Measurements from ENCODE around the gene MEGF8. TPM values are rescaled to one million over a fixed set of nuclear protein-coding genes. Genes with fewer than 3 reads are reported as not detected.

The MEGF8 gene
- total and polyA plus RNA-seq, 4 donors = 1.2 to 13.7 (median 9.4) TPM

GRCh38 chr19:42287017-42287826, 38.2 kb upstream of the MEGF8 start:
- no peak for DNase-seq (ENCODE audit: low spot score)
- 95% methylated on average over 30 of the region's 30 CpGs for WGBS
- H3K27ac ChIP-seq (ENCODE audit: low read depth in 1 of 2, low read length in 2 of 2) = peak overlapping the region in 1 of 2 donors; percentile 16
- no peak for TF ChIP-seq FOXA2 (IDR thresholded peaks at IDR 0.05)
- TF ChIP-seq JUND (IDR thresholded peaks at IDR 0.05) = no peak
- no peak for TF ChIP-seq EGR1 (IDR thresholded peaks at IDR 0.05; ENCODE audit: low read depth in 2 of 2)
- TF ChIP-seq RAD21 (IDR thresholded peaks at IDR 0.05) = no peak
- TF ChIP-seq, protein P1, sequence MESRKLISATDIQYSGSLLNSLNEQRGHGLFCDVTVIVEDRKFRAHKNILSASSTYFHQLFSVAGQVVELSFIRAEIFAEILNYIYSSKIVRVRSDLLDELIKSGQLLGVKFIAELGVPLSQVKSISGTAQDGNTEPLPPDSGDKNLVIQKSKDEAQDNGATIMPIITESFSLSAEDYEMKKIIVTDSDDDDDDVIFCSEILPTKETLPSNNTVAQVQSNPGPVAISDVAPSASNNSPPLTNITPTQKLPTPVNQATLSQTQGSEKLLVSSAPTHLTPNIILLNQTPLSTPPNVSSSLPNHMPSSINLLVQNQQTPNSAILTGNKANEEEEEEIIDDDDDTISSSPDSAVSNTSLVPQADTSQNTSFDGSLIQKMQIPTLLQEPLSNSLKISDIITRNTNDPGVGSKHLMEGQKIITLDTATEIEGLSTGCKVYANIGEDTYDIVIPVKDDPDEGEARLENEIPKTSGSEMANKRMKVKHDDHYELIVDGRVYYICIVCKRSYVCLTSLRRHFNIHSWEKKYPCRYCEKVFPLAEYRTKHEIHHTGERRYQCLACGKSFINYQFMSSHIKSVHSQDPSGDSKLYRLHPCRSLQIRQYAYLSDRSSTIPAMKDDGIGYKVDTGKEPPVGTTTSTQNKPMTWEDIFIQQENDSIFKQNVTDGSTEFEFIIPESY (IDR thresholded peaks at IDR 0.05) = no peak
- TF ChIP-seq TAF1 (conservative IDR thresholded peaks at IDR 0.05) = no peak
- H3K4me1 ChIP-seq (ENCODE audit: control insufficient read depth in 4 of 4, insufficient read depth in 4 of 4, low read length in 3 of 4) = peaks cover 7 to 31% (median 24%) of the 10 kb centered on the region in 4 donors
- H3K9ac ChIP-seq (ENCODE audit: low read depth in 1 of 2, low read length in 2 of 2) = no peak overlapping the region
- peaks cover 15 to 53% (median 29%) of the 10 kb centered on the region in 4 donors for H3K36me3 ChIP-seq (ENCODE audit: control insufficient read depth in 4 of 4, insufficient read depth in 3 of 4, low read depth in 1 of 4, low read length in 3 of 4)
- H3K27me3 ChIP-seq (ENCODE audit: control insufficient read depth in 4 of 4, insufficient read depth in 4 of 4, low read length in 3 of 4) = no peaks in the 10 kb centered on the region
- H3K9me3 ChIP-seq (ENCODE audit: control insufficient read depth in 4 of 4, low read length in 3 of 4) = no peaks in the 10 kb centered on the region
- no peak overlapping the region for H3K4me3 ChIP-seq (ENCODE audit: low read depth in 1 of 3, low read length in 3 of 3)

DNA sequence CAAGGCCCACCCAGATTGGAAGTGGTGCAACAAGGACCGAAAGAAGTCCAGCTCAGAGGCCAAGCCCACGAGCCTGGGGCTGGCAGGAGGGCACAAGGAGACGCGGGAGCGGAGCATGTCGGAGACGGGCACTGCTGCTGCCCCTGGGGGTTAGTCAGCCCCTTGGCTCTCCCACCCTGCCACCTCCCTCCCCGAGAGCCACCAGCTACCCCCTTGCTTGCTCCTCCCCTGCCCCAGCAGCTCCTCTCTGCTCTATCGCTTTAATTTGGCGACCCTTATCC, 37.7 kb upstream of the MEGF8 start:
- Histone ChIP-seq H3K9me3 (ENCODE audit: control insufficient read depth in 4 of 4, low read length in 3 of 4) (no peaks in the 10 kb centered on the region), H3K27ac (ENCODE audit: low read depth in 1 of 2, low read length in 2 of 2) (no peak overlapping the region)
- no peak for DNase-seq (ENCODE audit: low spot score)

DNA sequence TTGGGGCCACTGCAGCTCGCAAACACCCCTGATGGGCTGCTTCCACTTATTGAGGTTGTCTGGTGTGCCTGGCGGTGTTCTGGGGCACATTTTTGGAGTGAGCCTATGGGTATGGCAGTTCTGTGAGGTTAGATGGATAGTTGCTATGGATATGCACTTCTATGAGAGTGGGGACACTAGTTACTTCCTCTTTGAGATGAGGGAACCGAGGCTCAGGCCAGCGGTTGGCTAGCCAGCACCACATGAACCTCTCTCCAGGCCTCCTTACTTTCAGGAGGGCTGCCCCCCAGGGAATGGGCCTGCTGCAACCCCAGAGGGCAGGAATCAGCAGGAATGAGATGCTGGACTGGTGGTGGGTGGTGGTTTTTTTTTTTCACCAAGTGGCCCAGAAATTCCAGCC, 37.0 kb upstream of the MEGF8 start:
- peaks cover 7 to 21% (median 18%) of the 10 kb centered on the region in 4 donors for H3K4me1 ChIP-seq (ENCODE audit: control insufficient read depth in 4 of 4, insufficient read depth in 4 of 4, low read length in 3 of 4)
- no peak overlapping the region for H3K9ac ChIP-seq (ENCODE audit: low read depth in 1 of 2, low read length in 2 of 2)
- no peaks in the 10 kb centered on the region for H3K9me3 ChIP-seq (ENCODE audit: control insufficient read depth in 4 of 4, low read length in 3 of 4)
- WGBS = 89% methylated on average over 4 of the region's 4 CpGs
- peaks cover 21 to 65% (median 35%) of the 10 kb centered on the region in 4 donors for H3K36me3 ChIP-seq (ENCODE audit: control insufficient read depth in 4 of 4, insufficient read depth in 3 of 4, low read depth in 1 of 4, low read length in 3 of 4)
- no peaks in the 10 kb centered on the region for H3K27me3 ChIP-seq (ENCODE audit: control insufficient read depth in 4 of 4, insufficient read depth in 4 of 4, low read length in 3 of 4)
- no peak for DNase-seq (ENCODE audit: low spot score)
- H3K27ac ChIP-seq (ENCODE audit: low read depth in 1 of 2, low read length in 2 of 2) = no peak overlapping the region
- TF ChIP-seq JUND (IDR thresholded peaks at IDR 0.05) = no peak
- no peak for TF ChIP-seq MAX (IDR thresholded peaks at IDR 0.05)
- TF ChIP-seq, protein P2, sequence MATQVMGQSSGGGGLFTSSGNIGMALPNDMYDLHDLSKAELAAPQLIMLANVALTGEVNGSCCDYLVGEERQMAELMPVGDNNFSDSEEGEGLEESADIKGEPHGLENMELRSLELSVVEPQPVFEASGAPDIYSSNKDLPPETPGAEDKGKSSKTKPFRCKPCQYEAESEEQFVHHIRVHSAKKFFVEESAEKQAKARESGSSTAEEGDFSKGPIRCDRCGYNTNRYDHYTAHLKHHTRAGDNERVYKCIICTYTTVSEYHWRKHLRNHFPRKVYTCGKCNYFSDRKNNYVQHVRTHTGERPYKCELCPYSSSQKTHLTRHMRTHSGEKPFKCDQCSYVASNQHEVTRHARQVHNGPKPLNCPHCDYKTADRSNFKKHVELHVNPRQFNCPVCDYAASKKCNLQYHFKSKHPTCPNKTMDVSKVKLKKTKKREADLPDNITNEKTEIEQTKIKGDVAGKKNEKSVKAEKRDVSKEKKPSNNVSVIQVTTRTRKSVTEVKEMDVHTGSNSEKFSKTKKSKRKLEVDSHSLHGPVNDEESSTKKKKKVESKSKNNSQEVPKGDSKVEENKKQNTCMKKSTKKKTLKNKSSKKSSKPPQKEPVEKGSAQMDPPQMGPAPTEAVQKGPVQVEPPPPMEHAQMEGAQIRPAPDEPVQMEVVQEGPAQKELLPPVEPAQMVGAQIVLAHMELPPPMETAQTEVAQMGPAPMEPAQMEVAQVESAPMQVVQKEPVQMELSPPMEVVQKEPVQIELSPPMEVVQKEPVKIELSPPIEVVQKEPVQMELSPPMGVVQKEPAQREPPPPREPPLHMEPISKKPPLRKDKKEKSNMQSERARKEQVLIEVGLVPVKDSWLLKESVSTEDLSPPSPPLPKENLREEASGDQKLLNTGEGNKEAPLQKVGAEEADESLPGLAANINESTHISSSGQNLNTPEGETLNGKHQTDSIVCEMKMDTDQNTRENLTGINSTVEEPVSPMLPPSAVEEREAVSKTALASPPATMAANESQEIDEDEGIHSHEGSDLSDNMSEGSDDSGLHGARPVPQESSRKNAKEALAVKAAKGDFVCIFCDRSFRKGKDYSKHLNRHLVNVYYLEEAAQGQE (IDR thresholded peaks at IDR 0.05) = no peak
- TF ChIP-seq NR2F2 (IDR thresholded peaks at IDR 0.05) = no peak
- no peak for TF ChIP-seq SP1 (IDR thresholded peaks at IDR 0.05)
- TF ChIP-seq ATF3 (IDR thresholded peaks at IDR 0.05) = no peak
- TF ChIP-seq HNF4G (IDR thresholded peaks at IDR 0.05) = no peak
- TF ChIP-seq RAD21 (IDR thresholded peaks at IDR 0.05) = no peak
- TF ChIP-seq EGR1 (IDR thresholded peaks at IDR 0.05; ENCODE audit: low read depth in 2 of 2) = no peak
- no peak for TF ChIP-seq FOXA1 (IDR thresholded peaks at IDR 0.05)
- H3K4me3 ChIP-seq (ENCODE audit: low read depth in 1 of 3, low read length in 3 of 3) = no peak overlapping the region

More for the DNA sequence above, 37.7 kb upstream of the MEGF8 start:
- WGBS = 97% methylated on average over 10 of the region's 10 CpGs
- peaks cover 17 to 58% (median 32%) of the 10 kb centered on the region in 4 donors for H3K36me3 ChIP-seq (ENCODE audit: control insufficient read depth in 4 of 4, insufficient read depth in 3 of 4, low read depth in 1 of 4, low read length in 3 of 4)
- TF ChIP-seq JUND (IDR thresholded peaks at IDR 0.05) (no peak), FOXA2 (IDR thresholded peaks at IDR 0.05) (no peak), GABPA (IDR thresholded peaks at IDR 0.05 in 1 of 2, conservative IDR thresholded peaks at IDR 0.05 in 1 of 2) (no peak)
- H3K4me1 ChIP-seq (ENCODE audit: control insufficient read depth in 4 of 4, insufficient read depth in 4 of 4, low read length in 3 of 4) = peaks cover 7 to 28% (median 24%) of the 10 kb centered on the region in 4 donors
- no peak overlapping the region for H3K9ac ChIP-seq (ENCODE audit: low read depth in 1 of 2, low read length in 2 of 2)
- H3K4me3 ChIP-seq (ENCODE audit: low read depth in 1 of 3, low read length in 3 of 3) = no peak overlapping the region
- H3K27me3 ChIP-seq (ENCODE audit: control insufficient read depth in 4 of 4, insufficient read depth in 4 of 4, low read length in 3 of 4) = no peaks in the 10 kb centered on the region

All from liver (tissue), 9 donors.